EH (cell line): ENCODE measurements around the gene PCSK7.
"Not testable (repeated sequence)": the region's sequence is repeated elsewhere in the genome, so short reads cannot be mapped to it uniquely, and the experiment has no call there.

Experiments used
- DNase-seq: peaks from one replicate; pipeline ENCODE4 v3.0.0-alpha.2; 2015; ENCODE audit warnings: low read depth

The PCSK7 gene

DNA sequence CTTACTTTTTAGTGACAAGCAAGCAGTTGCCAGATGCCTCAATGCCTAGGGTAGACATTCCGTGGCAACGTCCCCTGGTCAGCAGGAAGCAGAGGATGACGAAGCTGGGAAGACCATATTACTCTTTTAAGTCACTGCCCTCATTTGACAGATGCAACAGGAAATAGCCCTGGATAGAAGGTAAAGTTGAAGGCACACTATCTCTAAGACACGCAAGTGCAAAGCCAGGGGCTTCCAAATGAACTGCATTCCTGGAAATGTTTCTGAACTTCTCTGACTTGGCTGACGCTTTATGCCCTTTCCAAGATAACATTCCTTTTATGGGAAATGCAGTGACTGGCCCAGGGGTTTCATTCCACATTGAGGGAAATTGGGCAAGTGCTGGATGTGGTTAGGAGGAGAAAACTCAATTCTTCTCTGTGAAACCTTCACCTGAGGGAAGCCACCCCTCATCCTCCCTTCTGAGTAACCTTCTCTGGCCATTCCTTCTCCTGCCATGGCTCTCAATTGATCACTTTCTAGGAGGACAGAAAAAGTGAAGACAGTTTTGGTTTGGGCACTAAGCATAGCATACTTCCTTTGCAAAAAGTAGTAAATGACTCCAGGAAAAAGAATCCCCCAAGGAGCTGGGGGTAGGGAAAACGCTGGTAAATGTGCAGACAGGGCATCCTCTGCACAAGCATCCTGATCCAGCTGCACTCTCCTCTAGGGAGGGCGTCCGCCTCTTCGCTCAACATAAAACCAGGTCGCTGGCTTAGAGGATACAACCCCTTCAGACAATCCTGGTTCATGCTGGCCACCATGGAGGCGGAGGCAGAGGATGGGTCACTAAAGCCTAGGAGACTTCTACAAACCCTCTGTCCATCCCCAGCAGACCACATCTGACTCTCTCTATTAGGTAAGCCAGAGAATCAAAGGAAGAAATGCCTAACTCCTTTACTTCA is 14.5 kb downstream of the PCSK7 start:
- peak; percentile 84 for DNase-seq

DNA sequence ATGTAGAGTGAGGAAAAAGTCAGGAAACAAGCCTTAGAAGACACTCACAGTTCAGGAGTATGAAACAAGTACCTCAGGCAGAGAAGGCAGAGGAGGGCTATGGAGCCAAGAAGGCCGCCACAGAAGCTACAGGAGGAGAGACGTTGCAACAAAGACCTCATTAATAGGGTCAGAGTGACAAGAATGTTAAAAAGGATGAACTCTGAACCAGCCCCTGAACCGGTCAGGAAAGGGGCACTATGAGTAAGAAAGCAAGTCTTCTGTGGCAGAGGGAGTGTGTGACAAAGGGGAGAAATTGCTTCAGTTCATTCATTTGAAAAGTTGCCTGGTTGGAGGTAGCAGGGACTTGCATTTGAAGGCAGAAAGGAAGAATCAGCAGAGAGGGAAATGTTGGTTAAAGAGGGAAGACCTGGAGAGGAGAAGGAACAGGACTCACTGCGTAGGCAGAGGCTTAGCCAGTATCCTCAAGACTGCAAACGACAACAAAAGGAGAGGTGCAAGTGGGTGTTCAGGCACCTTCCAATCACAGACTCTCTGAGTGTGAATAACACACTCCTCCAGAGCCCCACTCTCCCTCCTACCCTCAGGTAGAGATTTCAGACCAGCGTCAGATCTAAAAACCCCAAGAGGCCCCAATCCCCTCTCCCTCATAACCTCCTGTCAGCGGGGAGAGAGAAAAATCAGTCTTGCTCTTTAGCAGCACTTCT is 17.3 kb downstream of the PCSK7 start:
- DNase-seq: no peak

DNA sequence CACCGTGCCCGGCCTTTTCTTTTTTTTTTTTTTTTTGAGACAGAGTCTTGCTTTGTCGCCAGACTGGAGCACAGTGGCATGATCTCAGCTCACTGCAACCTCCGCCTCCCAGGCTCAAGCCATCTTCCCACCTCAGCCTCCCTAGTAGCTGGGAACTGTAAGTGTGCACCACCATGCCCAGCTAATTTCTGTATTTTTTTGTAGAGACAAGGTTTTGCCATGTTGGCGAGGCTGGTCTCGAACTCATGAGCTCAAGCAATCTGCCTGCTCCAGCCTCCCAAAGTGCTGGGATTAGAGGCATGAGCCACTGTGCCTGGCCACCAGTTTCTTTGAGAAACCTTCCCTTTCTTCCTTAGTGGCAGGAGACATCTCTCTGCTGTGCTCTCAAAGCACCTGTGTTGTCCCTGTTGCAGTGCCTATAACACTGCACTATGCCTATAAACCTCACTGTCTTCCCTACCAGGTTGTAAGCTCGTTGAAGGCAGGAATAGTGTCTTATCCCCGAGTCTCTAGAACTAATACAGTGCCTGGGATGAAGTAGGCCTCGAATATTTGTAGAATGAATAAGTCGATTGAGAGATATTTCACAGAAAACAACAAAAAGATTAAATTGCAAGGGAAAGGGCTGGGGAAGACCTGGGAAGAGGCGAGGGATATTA is 19.0 kb downstream of the PCSK7 start:
- no peak for DNase-seq

DNA sequence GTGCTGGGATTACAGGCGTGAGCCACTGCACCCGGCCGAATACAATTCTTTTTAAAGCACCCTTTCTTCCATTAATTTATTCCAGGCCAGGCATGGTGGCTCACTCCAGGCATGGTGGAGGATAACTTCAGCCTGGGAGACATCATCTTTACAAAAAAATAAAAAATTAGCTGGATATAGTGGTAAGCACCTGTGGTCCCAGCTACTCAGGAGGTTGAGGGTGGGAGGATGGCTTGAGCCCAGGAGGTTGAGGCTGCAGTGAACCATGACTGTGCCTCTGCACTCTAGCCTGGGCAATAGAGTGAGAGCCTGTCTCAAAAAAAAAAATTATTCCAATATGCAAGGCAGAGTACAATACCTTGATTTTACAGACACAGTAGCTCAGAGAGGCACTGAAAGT is 21.3 kb downstream of the PCSK7 start:
- peak; percentile 35 for DNase-seq

DNA sequence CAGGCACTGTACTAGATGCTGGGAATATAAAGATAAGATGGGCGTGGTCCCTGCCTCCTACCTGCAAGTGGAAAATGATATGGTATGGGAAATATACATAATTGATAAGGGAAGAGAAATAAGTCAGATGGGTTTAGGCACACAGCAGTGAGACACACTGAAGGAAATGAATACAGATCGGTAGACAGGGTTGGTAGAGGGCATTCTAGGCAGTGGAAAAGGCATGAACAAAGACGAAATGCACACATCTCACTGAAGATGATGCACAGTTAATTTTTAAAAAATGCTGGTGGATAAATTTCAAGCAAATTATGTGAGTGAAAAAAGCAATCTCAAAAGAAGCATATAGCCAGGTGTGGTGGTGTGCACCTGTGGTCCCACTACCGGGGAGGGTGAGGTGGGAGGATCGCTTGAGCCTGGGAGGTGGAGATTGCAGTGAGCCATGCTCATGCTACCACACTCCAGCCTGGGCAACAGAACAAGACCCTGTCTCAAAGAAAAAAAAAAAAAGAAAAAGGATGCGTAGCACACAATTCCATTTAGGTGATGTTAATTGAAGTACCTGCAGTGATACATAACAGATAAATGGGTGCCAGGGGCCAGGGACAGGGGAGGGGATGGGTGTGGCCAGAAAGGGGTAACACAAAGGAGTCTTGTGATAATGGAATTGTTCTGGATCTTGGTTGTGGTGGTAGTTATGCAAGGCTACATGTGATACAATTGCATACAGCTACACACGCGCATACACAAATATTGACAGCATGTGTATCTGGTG is 22.3 kb downstream of the PCSK7 start:
- DNase-seq: peak; percentile 63

DNA sequence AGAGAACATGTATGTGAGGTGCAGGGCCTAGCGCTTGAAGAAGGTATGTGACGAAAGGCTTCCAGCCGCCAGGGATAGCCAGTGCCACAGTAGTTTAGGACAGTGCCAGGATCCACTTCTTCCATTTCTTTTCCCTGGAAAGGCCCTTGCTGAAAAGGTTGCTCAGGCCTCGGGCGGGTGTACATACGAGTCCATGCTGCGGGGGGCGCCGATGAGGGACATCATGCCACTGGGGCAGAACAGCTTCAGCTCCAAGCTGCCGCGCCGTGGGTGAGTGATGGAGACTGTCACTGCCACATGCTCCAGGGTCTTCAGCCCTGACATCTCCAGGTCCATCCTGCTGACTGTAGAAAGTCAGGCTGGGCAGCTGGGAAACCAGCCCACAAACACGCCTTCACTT is 23.2 kb downstream of the PCSK7 start:
- DNase-seq: peak; percentile 51

DNA sequence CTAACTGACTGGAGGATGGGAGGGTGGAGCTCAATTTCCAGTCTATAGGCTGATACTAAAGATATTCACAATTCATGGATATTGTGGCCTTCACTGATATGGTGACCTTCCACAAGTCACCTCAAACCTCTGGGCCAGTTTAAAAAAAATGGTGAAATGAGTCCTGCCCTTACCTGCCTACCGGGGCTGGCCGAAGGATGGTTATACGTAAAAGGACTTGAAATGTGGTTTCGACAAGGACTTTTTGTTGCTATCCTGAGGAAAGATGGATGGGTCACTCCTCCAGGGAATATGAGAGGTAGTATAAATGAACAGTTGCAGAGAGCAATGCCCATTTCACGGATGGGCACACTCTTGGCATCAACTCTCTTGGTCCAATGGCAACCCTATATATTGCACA is 24.4 kb downstream of the PCSK7 start:
- not testable (repeated sequence) for DNase-seq

DNA sequence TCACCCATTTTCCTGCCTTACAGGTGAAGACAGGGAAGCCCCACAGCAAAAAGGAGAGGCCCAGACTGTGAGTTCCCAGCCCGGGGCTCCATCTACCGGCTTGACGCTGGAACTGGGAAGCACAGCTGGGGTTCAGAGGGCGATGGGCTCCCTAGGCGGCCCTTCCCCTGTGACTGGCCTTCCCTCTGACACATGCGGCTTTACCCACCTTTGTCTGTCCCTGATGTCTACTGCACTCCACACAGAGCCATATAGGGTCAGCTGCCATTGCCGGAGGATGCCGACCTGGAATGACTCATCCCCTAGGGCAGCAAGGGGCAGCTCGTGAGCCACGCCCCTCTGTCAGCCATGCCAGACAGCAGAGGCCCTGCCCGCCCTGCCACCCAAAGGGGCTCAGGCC is 25.0 kb downstream of the PCSK7 start:
- DNase-seq: peak; percentile 19

DNA sequence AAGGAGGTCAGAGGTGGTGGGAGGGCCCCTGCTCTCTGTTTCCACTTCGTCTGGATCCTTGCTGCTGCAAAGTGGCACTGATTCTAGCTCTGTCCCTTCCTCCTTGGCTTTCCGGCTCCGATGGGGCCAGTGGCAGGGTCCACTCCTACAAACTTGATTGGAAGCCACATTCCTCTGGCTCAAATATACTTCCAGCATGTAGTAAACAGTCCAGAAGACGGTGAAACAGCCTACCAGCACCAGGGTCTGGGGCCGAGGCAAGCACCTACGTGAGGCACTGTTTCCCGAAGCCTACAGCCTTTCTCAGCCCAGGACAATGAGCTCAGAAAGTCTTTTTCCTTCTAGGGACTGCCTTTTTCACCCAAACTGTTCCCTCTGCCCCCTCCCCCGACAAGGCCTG is 25.8 kb downstream of the PCSK7 start:
- DNase-seq: peak; percentile 14

DNA sequence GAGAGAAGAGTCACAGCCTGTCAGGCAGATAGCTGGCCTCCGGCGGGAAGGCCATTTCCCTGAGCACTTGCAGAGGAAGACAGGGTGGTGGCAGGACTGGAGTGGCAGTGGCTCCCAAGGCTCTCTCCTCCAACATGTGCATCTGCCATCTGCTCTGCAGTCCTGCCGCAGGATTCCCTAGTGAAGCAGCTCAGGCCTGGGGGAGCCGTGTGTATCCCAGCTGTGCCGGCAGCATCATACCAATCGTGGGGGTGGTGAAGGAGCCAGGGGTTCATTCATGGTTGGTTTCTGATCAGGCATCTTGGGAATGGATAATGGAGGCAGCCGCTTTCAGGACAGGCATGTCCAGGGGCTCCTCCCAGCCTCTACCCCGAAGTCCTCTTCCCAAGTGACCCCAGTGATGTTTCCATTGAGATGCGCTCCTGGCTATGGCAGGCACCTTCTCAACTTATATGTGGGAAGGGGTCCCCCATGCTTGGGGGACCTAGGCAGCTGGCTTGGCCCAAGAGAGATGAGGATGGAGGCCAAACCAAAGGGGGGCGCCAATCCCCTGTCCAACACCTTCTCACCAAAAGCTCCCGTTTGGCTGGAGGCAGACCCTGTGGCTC is 26.6 kb downstream of the PCSK7 start:
- peak; percentile 17 for DNase-seq

DNA sequence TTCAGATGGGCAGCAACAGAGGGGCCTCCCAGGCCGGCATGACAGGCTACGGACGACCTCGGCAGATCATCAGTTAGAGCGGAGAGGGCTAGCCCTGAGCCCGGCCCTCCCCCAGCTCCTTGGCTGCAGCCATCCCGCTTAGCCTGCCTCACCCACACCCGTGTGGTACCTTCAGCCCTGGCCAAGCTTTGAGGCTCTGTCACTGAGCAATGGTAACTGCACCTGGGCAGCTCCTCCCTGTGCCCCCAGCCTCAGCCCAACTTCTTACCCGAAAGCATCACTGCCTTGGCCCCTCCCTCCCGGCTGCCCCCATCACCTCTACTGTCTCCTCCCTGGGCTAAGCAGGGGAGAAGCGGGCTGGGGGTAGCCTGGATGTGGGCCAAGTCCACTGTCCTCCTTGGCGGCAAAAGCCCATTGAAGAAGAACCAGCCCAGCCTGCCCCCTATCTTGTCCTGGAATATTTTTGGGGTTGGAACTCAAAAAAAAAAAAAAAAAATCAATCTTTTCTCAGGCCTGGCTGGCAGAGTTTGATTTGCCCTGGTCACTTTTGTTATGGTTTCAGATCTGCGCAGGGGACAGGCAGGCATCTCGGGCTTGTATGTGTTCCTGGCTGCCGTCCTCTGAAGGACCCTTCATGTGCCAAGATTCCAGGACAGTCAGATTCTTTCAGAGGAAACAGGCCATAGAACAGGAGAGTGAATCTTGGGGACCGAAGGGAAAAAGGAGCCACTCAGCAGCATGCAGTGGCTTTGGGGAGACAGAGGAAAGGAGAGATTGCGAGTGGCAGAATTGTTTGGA is 27.4 kb downstream of the PCSK7 start:
- peak; percentile 14 for DNase-seq

DNA sequence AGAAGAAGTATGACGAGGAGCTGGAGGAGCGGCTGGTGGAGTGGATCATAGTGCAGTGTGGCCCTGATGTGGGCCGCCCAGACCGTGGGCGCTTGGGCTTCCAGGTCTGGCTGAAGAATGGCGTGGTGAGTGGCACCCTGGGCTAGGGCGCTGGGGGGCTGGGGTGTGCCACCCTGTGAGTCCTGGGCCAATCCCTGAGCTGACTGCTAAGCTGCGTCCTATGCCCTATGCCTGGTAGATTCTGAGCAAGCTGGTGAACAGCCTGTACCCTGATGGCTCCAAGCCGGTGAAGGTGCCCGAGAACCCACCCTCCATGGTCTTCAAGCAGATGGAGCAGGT is 28.8 kb downstream of the PCSK7 start:
- DNase-seq: no peak

DNA sequence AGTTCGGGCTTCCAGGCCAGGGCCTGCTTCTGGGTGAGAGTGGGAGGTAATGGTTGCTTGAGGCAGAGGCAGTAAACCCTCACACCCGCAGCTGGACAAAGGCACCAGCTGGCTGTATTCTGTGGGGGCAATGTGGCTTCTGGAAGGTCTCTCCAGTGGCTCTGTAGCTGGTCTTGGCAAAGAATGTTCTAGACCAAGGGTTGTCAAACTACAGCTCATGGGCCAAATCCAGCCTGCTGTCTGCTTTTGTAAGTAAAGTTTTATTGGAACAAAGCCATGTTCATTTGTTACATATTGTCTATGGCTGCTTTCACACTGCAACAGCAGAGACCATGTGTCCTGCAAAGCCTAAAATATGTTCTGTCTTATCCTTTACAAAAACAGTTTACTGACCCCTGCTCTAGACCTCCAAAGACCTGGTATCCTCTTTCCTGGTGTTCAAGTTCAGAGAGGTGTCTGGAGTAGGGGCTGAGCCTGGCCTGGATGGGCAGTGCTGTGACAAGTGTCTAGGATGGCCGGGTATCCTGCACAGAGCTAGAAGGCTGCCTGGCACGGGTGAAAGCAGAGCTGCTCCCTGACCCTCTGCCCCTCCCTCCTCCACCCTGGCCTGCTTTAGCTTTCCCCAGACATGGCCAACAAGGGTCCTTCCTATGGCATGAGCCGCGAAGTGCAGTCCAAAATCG is 29.3 kb downstream of the PCSK7 start:
- DNase-seq: peak; percentile 31

DNA sequence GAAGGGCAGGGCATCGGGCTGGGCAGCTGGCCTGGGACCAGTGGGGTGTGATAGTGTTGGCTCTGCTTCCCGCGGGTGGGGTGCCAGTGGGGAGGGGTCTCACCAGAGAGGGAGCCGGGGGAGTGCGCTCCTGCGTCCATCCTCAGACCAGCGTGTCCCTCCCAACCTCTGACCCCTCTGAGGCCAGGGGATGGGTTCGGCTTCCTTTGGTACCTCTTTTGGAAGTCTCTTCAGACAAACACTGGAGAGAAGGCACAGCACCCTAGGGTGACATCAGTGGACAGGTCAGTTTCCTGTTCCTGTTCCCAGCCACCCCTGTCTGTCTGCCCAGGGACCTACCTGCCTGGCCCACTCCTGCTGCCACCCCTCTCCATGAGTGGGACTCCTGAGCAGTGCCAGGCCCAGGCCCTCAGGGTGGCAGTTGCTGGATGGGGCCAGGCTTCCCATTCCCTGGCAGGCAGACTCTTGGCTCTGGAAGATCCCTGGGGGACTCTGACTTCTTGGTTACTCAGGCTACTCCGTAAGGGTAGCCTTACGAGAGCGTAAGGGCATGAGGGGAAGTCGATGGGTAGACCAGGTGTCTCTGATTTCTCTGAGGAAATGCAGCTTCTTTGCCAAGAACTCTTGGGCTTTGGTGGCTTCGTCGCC is 30.1 kb downstream of the PCSK7 start:
- peak; percentile 18 for DNase-seq

DNA sequence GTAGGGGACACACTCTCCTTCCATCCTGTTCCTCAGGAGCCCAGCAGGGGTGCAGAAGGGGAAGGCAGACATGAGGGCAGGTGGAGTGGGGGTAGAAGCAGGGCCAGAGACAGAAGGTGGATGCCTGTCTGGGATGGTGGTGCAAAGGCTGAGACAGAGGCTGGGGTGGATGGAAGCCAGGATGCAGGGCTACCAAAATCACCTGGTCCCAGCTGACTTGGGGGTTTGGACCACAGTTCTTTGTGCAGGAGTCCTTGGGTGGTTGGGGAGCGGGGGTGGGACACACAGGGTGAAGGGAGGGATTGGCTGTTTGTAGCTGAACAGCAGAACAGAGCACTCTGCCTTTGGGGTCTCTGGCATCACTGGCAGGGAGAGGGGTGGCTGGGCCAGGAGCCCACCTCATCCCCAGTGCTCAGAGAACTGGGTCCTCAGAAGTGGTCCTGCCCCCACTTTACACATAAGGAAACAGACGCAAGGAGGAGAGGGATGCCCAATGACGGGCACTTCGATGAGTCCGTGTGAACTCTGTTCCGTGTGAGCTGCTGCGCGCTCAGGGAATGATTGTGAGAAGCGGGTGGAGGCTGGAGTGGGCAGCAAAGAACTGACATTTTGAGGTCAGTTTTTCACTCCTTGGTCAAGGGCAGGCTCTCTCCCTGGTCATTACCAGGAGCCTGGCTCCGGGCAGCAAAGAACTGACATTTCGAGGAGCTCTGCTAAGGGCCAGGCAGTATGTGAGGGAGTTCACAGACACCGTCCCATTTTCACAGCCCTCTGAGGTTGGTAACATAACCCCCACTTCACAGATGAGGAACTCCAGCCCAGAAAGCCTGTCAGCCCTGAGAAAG is 30.8 kb downstream of the PCSK7 start:
- peak; percentile 25 for DNase-seq

DNA sequence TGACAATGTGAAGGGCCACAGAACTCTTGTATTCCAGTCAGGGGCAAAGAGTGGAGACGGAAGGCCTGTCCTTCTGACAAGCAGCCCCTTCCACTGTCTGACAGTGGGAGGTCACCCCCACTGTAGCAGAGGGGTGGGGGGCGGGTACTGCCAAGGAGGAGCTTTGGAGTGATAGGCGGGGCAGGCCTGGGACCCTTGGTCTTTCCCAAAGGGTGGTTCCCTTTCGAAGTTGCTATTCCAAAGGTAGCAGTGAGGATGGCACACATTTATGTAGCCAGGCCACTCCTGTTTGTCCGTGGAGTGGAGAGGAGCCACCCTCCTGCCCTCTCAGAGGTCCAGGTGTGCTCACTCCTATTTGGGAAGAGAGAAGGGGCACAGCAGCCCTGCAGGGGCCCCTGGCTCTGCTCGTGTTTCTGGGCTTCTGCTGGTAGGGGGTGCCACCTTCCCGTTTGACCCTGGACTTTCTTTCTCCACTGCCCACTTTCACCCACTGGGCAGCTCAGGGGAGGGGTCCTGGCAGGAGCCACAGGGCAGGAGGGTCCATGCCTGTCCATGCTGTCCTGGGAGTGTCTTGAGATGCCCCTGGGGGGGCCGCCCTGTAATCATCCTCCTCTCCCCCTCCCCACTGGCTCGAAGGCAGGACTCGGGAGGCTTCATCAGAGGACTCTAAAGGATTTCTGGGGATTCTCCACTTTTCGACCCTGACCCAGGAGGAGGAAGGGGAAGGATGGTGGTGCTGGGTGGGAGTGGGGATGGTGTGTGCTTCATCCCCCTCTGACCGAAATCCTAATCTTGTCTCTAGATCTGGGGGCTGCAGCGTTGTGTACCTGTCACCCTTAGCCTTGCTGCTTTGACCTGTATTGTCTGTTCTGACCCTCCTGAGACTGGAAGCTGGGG is 31.7 kb downstream of the PCSK7 start:
- peak; percentile 60 for DNase-seq

DNA sequence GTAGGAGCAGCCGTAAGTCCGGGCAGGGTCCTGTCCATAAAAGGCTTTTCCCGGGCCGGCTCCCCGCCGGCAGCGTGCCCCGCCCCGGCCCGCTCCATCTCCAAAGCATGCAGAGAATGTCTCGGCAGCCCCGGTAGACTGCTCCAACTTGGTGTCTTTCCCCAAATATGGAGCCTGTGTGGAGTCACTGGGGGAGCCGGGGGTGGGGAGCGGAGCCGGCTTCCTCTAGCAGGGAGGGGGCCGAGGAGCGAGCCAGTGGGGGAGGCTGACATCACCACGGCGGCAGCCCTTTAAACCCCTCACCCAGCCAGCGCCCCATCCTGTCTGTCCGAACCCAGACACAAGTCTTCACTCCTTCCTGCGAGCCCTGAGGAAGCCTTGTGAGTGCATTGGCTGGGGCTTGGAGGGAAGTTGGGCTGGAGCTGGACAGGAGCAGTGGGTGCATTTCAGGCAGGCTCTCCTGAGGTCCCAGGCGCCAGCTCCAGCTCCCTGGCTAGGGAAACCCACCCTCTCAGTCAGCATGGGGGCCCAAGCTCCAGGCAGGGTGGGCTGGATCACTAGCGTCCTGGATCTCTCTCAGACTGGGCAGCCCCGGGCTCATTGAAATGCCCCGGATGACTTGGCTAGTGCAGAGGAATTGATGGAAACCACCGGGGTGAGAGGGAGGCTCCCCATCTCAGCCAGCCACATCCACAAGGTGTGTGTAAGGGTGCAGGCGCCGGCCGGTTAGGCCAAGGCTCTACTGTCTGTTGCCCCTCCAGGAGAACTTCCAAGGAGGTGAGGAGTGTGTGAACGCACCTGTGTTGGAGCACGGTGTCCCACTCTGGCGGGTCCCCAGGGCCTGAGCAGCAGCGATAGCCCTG is 32.6 kb downstream of the PCSK7 start, which contains the start of gene TAGLN:
TSS of gene TAGLN (plus strand) at position 318 of the 863 bp plus-strand sequence. CDS start 3,644 bp downstream, outside the sequence.
- peak; percentile 99 for DNase-seq
